ENCODE data around the gene ZNF677.

- TF ChIP-seq, protein P1, sequence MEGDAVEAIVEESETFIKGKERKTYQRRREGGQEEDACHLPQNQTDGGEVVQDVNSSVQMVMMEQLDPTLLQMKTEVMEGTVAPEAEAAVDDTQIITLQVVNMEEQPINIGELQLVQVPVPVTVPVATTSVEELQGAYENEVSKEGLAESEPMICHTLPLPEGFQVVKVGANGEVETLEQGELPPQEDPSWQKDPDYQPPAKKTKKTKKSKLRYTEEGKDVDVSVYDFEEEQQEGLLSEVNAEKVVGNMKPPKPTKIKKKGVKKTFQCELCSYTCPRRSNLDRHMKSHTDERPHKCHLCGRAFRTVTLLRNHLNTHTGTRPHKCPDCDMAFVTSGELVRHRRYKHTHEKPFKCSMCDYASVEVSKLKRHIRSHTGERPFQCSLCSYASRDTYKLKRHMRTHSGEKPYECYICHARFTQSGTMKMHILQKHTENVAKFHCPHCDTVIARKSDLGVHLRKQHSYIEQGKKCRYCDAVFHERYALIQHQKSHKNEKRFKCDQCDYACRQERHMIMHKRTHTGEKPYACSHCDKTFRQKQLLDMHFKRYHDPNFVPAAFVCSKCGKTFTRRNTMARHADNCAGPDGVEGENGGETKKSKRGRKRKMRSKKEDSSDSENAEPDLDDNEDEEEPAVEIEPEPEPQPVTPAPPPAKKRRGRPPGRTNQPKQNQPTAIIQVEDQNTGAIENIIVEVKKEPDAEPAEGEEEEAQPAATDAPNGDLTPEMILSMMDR (IDR thresholded peaks at IDR 0.05; ENCODE audit: poor library complexity) = no peak
- TF ChIP-seq EZH2phosphoT487 (IDR thresholded peaks at IDR 0.05; ENCODE audit: low read depth, severe bottlenecking, unreplicated experiment) = no peak
Observed at GRCh38 chr19:53196777-53197396, 57.8 kb downstream of the ZNF677 start.
